ENCODE data around the gene EIF3L.

Gene EIF3L

GRCh38 chr22:37906364-37907008 lies 57.3 kb downstream of the EIF3L start:
- no peak for FAIRE-seq

- no peak for FAIRE-seq
These were observed 58.1 kb downstream of the EIF3L start for GRCh38 chr22:37907036-37907954.

GRCh38 chr22:37909766-37910165 lies 60.5 kb downstream of the EIF3L start:
- FAIRE-seq = no peak

- FAIRE-seq = no peak
These were observed 61.9 kb downstream of the EIF3L start for GRCh38 chr22:37910890-37911672.

- FAIRE-seq = no peak
These were observed 62.5 kb downstream of the EIF3L start for GRCh38 chr22:37911697-37912096.

- FAIRE-seq = no peak
These were observed 63.0 kb downstream of the EIF3L start for GRCh38 chr22:37912171-37912570.

GRCh38 chr22:37913233-37913721 lies 64.1 kb downstream of the EIF3L start:
- FAIRE-seq = no peak

GRCh38 chr22:37916311-37916710 lies 67.1 kb downstream of the EIF3L start:
- no peak for FAIRE-seq

- FAIRE-seq = no peak
These were observed 68.8 kb downstream of the EIF3L start for GRCh38 chr22:37917874-37918548.

- no peak for FAIRE-seq
These were observed 69.5 kb downstream of the EIF3L start for GRCh38 chr22:37918580-37919270.

GRCh38 chr22:37920126-37920525 lies 70.9 kb downstream of the EIF3L start:
- FAIRE-seq = no peak

GRCh38 chr22:37922191-37922590 lies 73.0 kb downstream of the EIF3L start:
- FAIRE-seq = no peak

- no peak for FAIRE-seq
These were observed 74.7 kb downstream of the EIF3L start for GRCh38 chr22:37923927-37924326.

- FAIRE-seq = no peak
These were observed 75.3 kb downstream of the EIF3L start for GRCh38 chr22:37924386-37925065.

- no peak for FAIRE-seq
These were observed 76.1 kb downstream of the EIF3L start for GRCh38 chr22:37925330-37925729.

- FAIRE-seq = no peak
These were observed 76.5 kb downstream of the EIF3L start for GRCh38 chr22:37925767-37926166.

GRCh38 chr22:37926358-37926757 lies 77.1 kb downstream of the EIF3L start:
- no peak for FAIRE-seq

- FAIRE-seq = no peak
These were observed 77.8 kb downstream of the EIF3L start for GRCh38 chr22:37926771-37927636.

GRCh38 chr22:37927637-37927936 lies 78.4 kb downstream of the EIF3L start:
- no peak for FAIRE-seq

- FAIRE-seq = no peak
These were observed 80.2 kb downstream of the EIF3L start for GRCh38 chr22:37929390-37929789.

All from islet of Langerhans (tissue), 1 donor.